HEK293 (cell line): Measurements from ENCODE around the gene IRX2.

ENCODE experiments used
- CTCF ChIA-PET: fragments of 350-600 bp; formaldehyde crosslinking; extraction: SDS; loops from one replicate; lab custom pipeline; 2021; ENCODE audit warnings: antibody characterized with exemption; lab: Yijun Ruan, JAX
- POLR2A ChIA-PET: fragments of 300-600 bp; formaldehyde crosslinking; extraction: SDS; loops from one replicate; lab custom pipeline; 2020; ENCODE audit warnings: antibody characterized with exemption, inconsistent platforms; lab: Yijun Ruan, JAX
- H3K27ac ChIP-seq: fragments of 200-500 bp; sonication (Bioruptor generic); 2 replicates; pipeline ENCODE4 v1.5.1; 2014; ENCODE audit warnings: low read depth, low read length, control low read depth, inconsistent platforms; ENCODE audit errors: extremely low read depth
- H3K36me3 ChIP-seq, 2 experiments: fragments of 200-500 bp in 1 of 2; sonication (Bioruptor generic) in 1 of 2; 1 replicate in 1 of 2; 2 replicates in 1 of 2; pipeline ENCODE4 v1.5.1; 2014 to 2017; ENCODE audit warnings: inconsistent platforms in 2 of 2, low read length in 2 of 2; ENCODE audit not compliant: control insufficient read depth in 2 of 2, insufficient read depth in 1 of 2
- H3K4me1 ChIP-seq: fragments of 200-500 bp; sonication (Bioruptor generic); 2 replicates; pipeline ENCODE4 v1.5.1; 2014; ENCODE audit warnings: mild to moderate bottlenecking, low read length, inconsistent platforms; ENCODE audit not compliant: control insufficient read depth, insufficient read depth
- H3K4me3 ChIP-seq: 2 replicates; pipeline ENCODE4 v1.5.1; 2011; ENCODE audit warnings: low read depth, mild to moderate bottlenecking, control low read depth, low read length, moderate library complexity
- H3K9me3 ChIP-seq: fragments of 200-500 bp; sonication (Bioruptor generic); 2 replicates; pipeline ENCODE4 v1.5.1; 2014; ENCODE audit warnings: low read depth, low read length, inconsistent platforms; ENCODE audit not compliant: control insufficient read depth, insufficient read depth
- GFI1B ChIP-seq: fragments of 450-650 bp; formaldehyde crosslinking; IDR thresholded peaks from 2 replicates; pipeline ENCODE4 v1.5.1; 2016; ENCODE audit warnings: missing biosample characterization, missing genetic modification characterization
- GLIS1 ChIP-seq: fragments of 450-650 bp; formaldehyde crosslinking; IDR thresholded peaks from 2 replicates; pipeline ENCODE4 v1.5.1; 2016; ENCODE audit warnings: missing biosample characterization, missing genetic modification characterization
- GLIS2 ChIP-seq: fragments of 450-650 bp; formaldehyde crosslinking; IDR thresholded peaks from 2 replicates; pipeline ENCODE4 v1.5.1; 2016; ENCODE audit warnings: missing biosample characterization, missing genetic modification characterization
- KLF7 ChIP-seq: fragments of 450-650 bp; formaldehyde crosslinking; IDR thresholded peaks from 2 replicates; pipeline ENCODE4 v1.5.1; 2016; ENCODE audit warnings: missing biosample characterization, missing genetic modification characterization, borderline replicate concordance
- OVOL3 ChIP-seq: fragments of 450-650 bp; formaldehyde crosslinking; IDR thresholded peaks from 2 replicates; pipeline ENCODE4 v1.5.1; 2016; ENCODE audit warnings: missing biosample characterization, missing genetic modification characterization
- PBX3 ChIP-seq: sonication (generic); formaldehyde crosslinking; IDR thresholded peaks from 2 replicates; pipeline ENCODE4 v1.8.1; 2022; ENCODE audit warnings: mild to moderate bottlenecking, moderate library complexity, missing genetic modification reagents
- SETDB1 ChIP-seq: IDR thresholded peaks from one replicate; pipeline ENCODE4 v1.6.1; 2017; ENCODE audit warnings: mild to moderate bottlenecking, low read length, moderate library complexity, mixed read lengths; ENCODE audit not compliant: insufficient read length
- ZNF112 ChIP-seq: fragments of 450-650 bp; formaldehyde crosslinking; IDR thresholded peaks from 2 replicates; pipeline ENCODE4 v1.5.0; 2017; ENCODE audit warnings: missing biosample characterization, missing genetic modification characterization
- ZNF114 ChIP-seq: fragments of 450-650 bp; formaldehyde crosslinking; IDR thresholded peaks from 2 replicates; pipeline ENCODE4 v1.5.0; 2017; ENCODE audit warnings: missing biosample characterization, missing genetic modification characterization
- ZNF155 ChIP-seq: fragments of 450-650 bp; formaldehyde crosslinking; IDR thresholded peaks from 2 replicates; pipeline ENCODE4 v1.5.1; 2016; ENCODE audit warnings: missing biosample characterization, missing genetic modification characterization
- ZNF2 ChIP-seq: fragments of 450-650 bp; formaldehyde crosslinking; IDR thresholded peaks from 2 replicates; pipeline ENCODE4 v1.5.1; 2016; ENCODE audit warnings: missing biosample characterization, missing genetic modification characterization
- ZNF202 ChIP-seq: fragments of 450-650 bp; formaldehyde crosslinking; IDR thresholded peaks from 2 replicates; pipeline ENCODE4 v1.5.1; 2016; ENCODE audit warnings: missing biosample characterization, missing genetic modification characterization, borderline replicate concordance
- ZNF24 ChIP-seq: fragments of 450-650 bp; formaldehyde crosslinking; IDR thresholded peaks from 2 replicates; pipeline ENCODE4 v1.5.1; 2016; ENCODE audit warnings: missing biosample characterization, missing genetic modification characterization
- ZNF292 ChIP-seq: fragments of 450-650 bp; formaldehyde crosslinking; IDR thresholded peaks from 2 replicates; pipeline ENCODE4 v1.5.1; 2016; ENCODE audit warnings: low read depth, missing biosample characterization, missing genetic modification characterization, borderline replicate concordance
- ZNF335 ChIP-seq: fragments of 450-650 bp; formaldehyde crosslinking; conservative IDR thresholded peaks from 2 replicates; pipeline ENCODE4 v1.5.1; 2016; ENCODE audit warnings: missing biosample characterization, missing genetic modification characterization
- ZNF394 ChIP-seq: fragments of 450-650 bp; formaldehyde crosslinking; IDR thresholded peaks from 2 replicates; pipeline ENCODE4 v1.5.1; 2016; ENCODE audit warnings: missing biosample characterization, missing genetic modification characterization, mild to moderate bottlenecking, moderate library complexity, borderline replicate concordance
- ZNF426 ChIP-seq: fragments of 450-650 bp; formaldehyde crosslinking; IDR thresholded peaks from 2 replicates; pipeline ENCODE4 v1.5.1; 2017; ENCODE audit warnings: missing biosample characterization, missing genetic modification characterization, mild to moderate bottlenecking, inconsistent platforms, moderate library complexity
- ZNF488 ChIP-seq: fragments of 450-650 bp; formaldehyde crosslinking; IDR thresholded peaks from 2 replicates; pipeline ENCODE4 v1.5.1; 2016; ENCODE audit warnings: missing biosample characterization, missing genetic modification characterization
- ZNF530 ChIP-seq: fragments of 450-650 bp; formaldehyde crosslinking; IDR thresholded peaks from 2 replicates; pipeline ENCODE4 v1.5.1; 2016; ENCODE audit warnings: low read depth, missing biosample characterization, missing genetic modification characterization
- ZNF571 ChIP-seq: fragments of 450-650 bp; formaldehyde crosslinking; IDR thresholded peaks from 2 replicates; pipeline ENCODE4 v1.5.0; 2017; ENCODE audit warnings: missing biosample characterization, missing genetic modification characterization
- ZNF626 ChIP-seq: fragments of 450-650 bp; sonication (Bioruptor Pico); formaldehyde crosslinking; IDR thresholded peaks from 2 replicates; pipeline ENCODE4 v1.5.1; 2018; ENCODE audit warnings: missing biosample characterization, missing genetic modification characterization, inconsistent platforms
- ZNF629 ChIP-seq: fragments of 450-650 bp; formaldehyde crosslinking; IDR thresholded peaks from 2 replicates; pipeline ENCODE4 v1.5.1; 2017; ENCODE audit warnings: missing biosample characterization, missing genetic modification characterization
- ZNF660 ChIP-seq: fragments of 450-650 bp; IDR thresholded peaks from 2 replicates; pipeline ENCODE4 v1.5.1; 2018; ENCODE audit warnings: missing biosample characterization, mild to moderate bottlenecking, missing genetic modification characterization
- ZNF701 ChIP-seq: fragments of 450-650 bp; formaldehyde crosslinking; IDR thresholded peaks from 2 replicates; pipeline ENCODE4 v1.5.1; 2016; ENCODE audit warnings: missing biosample characterization, missing genetic modification characterization
- ZNF747 ChIP-seq: fragments of 450-650 bp; formaldehyde crosslinking; IDR thresholded peaks from 2 replicates; pipeline ENCODE4 v1.5.1; 2016; ENCODE audit warnings: missing biosample characterization, missing genetic modification characterization
- ZNF792 ChIP-seq: fragments of 450-650 bp; formaldehyde crosslinking; IDR thresholded peaks from 2 replicates; pipeline ENCODE4 v1.5.1; 2016; ENCODE audit warnings: missing biosample characterization, missing genetic modification characterization
- ZNF830 ChIP-seq: fragments of 450-650 bp; IDR thresholded peaks from 2 replicates; pipeline ENCODE4 v1.5.0; 2018; ENCODE audit warnings: missing biosample characterization, missing genetic modification characterization, low read depth, mild to moderate bottlenecking, moderate library complexity
- ZNF837 ChIP-seq: fragments of 450-650 bp; formaldehyde crosslinking; IDR thresholded peaks from 2 replicates; pipeline ENCODE4 v1.5.1; 2016; ENCODE audit warnings: missing biosample characterization, missing genetic modification characterization
- ZSCAN16 ChIP-seq: fragments of 450-650 bp; formaldehyde crosslinking; IDR thresholded peaks from 2 replicates; pipeline ENCODE4 v1.5.1; 2016; ENCODE audit warnings: missing biosample characterization, missing genetic modification characterization
- TF ChIP-seq, protein P1 (sequence below): fragments of 450-650 bp; formaldehyde crosslinking; IDR thresholded peaks from 2 replicates; pipeline ENCODE4 v1.5.1; 2017; ENCODE audit warnings: missing biosample characterization, missing genetic modification characterization

The IRX2 gene

DNA sequence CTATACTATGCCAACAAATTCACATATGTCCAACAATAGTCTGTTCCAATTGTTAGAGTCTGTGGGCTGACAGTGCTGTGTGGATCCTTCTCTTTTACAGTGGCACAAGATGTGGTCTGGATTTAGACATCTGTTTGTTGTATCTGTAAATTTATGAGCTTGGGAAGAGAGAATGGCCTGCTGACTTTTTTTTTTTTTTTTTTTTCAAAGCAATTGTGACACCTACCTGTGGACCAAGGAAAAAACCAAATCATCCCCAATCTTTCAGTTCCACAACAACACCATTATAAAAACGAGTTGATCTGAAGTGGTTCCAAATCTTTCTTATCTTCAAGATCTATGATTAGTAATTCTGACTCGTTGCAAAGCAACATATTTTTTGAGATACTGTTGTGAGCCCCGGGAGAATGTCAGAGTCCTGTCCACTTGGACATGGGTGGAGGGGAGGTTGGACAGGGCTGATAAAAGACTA, 4.9 kb downstream of the IRX2 start:
- Histone ChIP-seq H3K4me1 (no peaks in the 10 kb centered on the region), H3K4me3 (no peak overlapping the region)
- ChIA-PET CTCF (no interaction called here), POLR2A (interaction anchor here (0.6 kb wide), 1 partner anchor 114 kb away, joined by 3 read pairs; no protein-coding TSS in a partner anchor)
- TF ChIP-seq KLF7 (tag by site-specific recombination) (no peak), ZNF335 (tag by site-specific recombination) (no peak), SETDB1 (no peak), ZNF660 (no peak), ZNF202 (tag by site-specific recombination) (no peak), ZNF2 (tag by site-specific recombination) (no peak), ZSCAN16 (tag by site-specific recombination) (no peak), GLIS2 (tag by site-specific recombination) (no peak)
- TF ChIP-seq, protein P1, sequence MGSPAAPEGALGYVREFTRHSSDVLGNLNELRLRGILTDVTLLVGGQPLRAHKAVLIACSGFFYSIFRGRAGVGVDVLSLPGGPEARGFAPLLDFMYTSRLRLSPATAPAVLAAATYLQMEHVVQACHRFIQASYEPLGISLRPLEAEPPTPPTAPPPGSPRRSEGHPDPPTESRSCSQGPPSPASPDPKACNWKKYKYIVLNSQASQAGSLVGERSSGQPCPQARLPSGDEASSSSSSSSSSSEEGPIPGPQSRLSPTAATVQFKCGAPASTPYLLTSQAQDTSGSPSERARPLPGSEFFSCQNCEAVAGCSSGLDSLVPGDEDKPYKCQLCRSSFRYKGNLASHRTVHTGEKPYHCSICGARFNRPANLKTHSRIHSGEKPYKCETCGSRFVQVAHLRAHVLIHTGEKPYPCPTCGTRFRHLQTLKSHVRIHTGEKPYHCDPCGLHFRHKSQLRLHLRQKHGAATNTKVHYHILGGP (tag by site-specific recombination): no peak
- TF ChIP-seq, all 188 proteins: peak for 0
- Histone ChIP-seq H3K9me3 (no peaks in the 10 kb centered on the region; the same call in 1 of the 2 replicates), H3K36me3 (no peaks in the 10 kb centered on the region), H3K27ac (no peak overlapping the region)

- no peak overlapping the region for H3K4me3 ChIP-seq
- TF ChIP-seq ZNF394 (tag by site-specific recombination) (no peak), GLIS1 (tag by site-specific recombination) (no peak), ZNF488 (tag by site-specific recombination) (no peak), ZNF114 (no peak), ZNF792 (tag by site-specific recombination) (no peak), ZNF155 (tag by site-specific recombination) (no peak), ZNF24 (tag by site-specific recombination) (no peak), ZNF112 (no peak), ZNF292 (no peak), ZNF830 (tag by site-specific recombination) (no peak)
- TF ChIP-seq, all 188 proteins: peak for 0
- Histone ChIP-seq H3K36me3 (no peaks in the 10 kb centered on the region), H3K4me1 (no peaks in the 10 kb centered on the region), H3K27ac (no peak overlapping the region), H3K9me3 (no peaks in the 10 kb centered on the region)
- ChIA-PET CTCF (interaction anchor here (0.7 kb wide), 1 partner anchor 196 kb away, joined by 3 read pairs; no protein-coding TSS in a partner anchor), POLR2A (no interaction called here)
These were observed 7.0 kb downstream of the IRX2 start for GRCh38 chr5:2744485-2744884.

- no peaks in the 10 kb centered on the region for H3K9me3 ChIP-seq
- no peaks in the 10 kb centered on the region for H3K4me1 ChIP-seq
- TF ChIP-seq ZNF426 (tag by site-specific recombination) (no peak), ZNF701 (tag by site-specific recombination) (no peak), OVOL3 (no peak), ZNF530 (tag by site-specific recombination) (no peak), PBX3 (CRISPR knock-in tag) (no peak), ZNF629 (no peak), ZNF837 (tag by site-specific recombination) (no peak), ZNF626 (tag by site-specific recombination) (no peak), GFI1B (no peak), ZNF571 (tag by site-specific recombination) (no peak), ZNF747 (tag by site-specific recombination) (no peak)
- no peaks in the 10 kb centered on the region for H3K36me3 ChIP-seq
- H3K4me3 ChIP-seq: no peak overlapping the region
- ChIA-PET POLR2A (no interaction called here), CTCF (interaction anchor here (0.6 kb wide), 1 partner anchor 11 kb away, joined by 3 read pairs; no protein-coding TSS in a partner anchor)
- no peak overlapping the region for H3K27ac ChIP-seq
These were observed 8.4 kb downstream of the IRX2 start for GRCh38 chr5:2742921-2743679.
